ENCODE measurements around the gene SKIC3. TPM values are rescaled to one million over a fixed set of nuclear protein-coding genes. Genes with fewer than 3 reads are reported as not detected.

The SKIC3 gene
- total and polyA plus RNA-seq, 2 experiments from 2014 or later = 75.1 to 111 TPM

DNA sequence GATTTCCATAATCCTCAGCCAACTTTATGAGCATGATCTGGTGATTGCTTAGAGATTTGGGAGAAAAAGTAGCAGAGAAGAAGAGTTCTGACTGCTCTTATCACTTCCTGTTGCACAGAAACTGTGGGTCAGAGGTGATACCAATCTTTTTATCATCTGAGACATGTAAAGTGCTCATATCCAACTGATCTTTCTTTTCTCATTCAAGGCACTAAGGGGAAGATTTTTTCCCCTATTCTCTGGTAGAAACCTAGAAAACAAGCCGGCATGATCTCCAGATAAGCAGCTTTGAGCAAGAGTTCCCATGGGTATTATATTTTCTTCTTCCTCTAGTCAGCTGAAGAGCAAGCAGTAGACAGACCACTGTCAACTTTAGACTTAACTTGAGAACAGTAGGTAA is 36.1 kb upstream of the SKIC3 start:
- DNase-seq (ENCODE audit: low spot score) (no peak), ATAC-seq (no peak)
- Histone ChIP-seq H3K36me3 (ENCODE audit: insufficient read depth) (no peaks in the 10 kb centered on the region), H3K9me2 (ENCODE audit: insufficient read depth) (no peaks in the 10 kb centered on the region), H4K20me1 (replicated peaks; ENCODE audit: insufficient read depth) (no peaks in the 10 kb centered on the region), H3K4me2 (no peak overlapping the region), H3K4me3 (no peak overlapping the region), H3K79me2 (replicated peaks; ENCODE audit: insufficient read depth) (no peaks in the 10 kb centered on the region), H3K27ac (ENCODE audit: low read depth) (no peak overlapping the region), H3K27me3 (ENCODE audit: insufficient read depth) (no peaks in the 10 kb centered on the region), H3F3A (replicated peaks; ENCODE audit: low read depth) (no peaks in the 10 kb centered on the region), H3K4me1 (ENCODE audit: insufficient read depth) (no peaks in the 10 kb centered on the region), H2AFZ (no peak overlapping the region)
- H3K36me3 Mint-ChIP-seq (ENCODE audit: low read depth) = no peaks in the 10 kb centered on the region
- no peak overlapping the region for H3K27ac Mint-ChIP-seq
- TF ChIP-seq CREB1 (CRISPR knock-in tag; IDR thresholded peaks at IDR 0.05; ENCODE audit: low read depth) = no peak
- TF ChIP-seq, protein P1, sequence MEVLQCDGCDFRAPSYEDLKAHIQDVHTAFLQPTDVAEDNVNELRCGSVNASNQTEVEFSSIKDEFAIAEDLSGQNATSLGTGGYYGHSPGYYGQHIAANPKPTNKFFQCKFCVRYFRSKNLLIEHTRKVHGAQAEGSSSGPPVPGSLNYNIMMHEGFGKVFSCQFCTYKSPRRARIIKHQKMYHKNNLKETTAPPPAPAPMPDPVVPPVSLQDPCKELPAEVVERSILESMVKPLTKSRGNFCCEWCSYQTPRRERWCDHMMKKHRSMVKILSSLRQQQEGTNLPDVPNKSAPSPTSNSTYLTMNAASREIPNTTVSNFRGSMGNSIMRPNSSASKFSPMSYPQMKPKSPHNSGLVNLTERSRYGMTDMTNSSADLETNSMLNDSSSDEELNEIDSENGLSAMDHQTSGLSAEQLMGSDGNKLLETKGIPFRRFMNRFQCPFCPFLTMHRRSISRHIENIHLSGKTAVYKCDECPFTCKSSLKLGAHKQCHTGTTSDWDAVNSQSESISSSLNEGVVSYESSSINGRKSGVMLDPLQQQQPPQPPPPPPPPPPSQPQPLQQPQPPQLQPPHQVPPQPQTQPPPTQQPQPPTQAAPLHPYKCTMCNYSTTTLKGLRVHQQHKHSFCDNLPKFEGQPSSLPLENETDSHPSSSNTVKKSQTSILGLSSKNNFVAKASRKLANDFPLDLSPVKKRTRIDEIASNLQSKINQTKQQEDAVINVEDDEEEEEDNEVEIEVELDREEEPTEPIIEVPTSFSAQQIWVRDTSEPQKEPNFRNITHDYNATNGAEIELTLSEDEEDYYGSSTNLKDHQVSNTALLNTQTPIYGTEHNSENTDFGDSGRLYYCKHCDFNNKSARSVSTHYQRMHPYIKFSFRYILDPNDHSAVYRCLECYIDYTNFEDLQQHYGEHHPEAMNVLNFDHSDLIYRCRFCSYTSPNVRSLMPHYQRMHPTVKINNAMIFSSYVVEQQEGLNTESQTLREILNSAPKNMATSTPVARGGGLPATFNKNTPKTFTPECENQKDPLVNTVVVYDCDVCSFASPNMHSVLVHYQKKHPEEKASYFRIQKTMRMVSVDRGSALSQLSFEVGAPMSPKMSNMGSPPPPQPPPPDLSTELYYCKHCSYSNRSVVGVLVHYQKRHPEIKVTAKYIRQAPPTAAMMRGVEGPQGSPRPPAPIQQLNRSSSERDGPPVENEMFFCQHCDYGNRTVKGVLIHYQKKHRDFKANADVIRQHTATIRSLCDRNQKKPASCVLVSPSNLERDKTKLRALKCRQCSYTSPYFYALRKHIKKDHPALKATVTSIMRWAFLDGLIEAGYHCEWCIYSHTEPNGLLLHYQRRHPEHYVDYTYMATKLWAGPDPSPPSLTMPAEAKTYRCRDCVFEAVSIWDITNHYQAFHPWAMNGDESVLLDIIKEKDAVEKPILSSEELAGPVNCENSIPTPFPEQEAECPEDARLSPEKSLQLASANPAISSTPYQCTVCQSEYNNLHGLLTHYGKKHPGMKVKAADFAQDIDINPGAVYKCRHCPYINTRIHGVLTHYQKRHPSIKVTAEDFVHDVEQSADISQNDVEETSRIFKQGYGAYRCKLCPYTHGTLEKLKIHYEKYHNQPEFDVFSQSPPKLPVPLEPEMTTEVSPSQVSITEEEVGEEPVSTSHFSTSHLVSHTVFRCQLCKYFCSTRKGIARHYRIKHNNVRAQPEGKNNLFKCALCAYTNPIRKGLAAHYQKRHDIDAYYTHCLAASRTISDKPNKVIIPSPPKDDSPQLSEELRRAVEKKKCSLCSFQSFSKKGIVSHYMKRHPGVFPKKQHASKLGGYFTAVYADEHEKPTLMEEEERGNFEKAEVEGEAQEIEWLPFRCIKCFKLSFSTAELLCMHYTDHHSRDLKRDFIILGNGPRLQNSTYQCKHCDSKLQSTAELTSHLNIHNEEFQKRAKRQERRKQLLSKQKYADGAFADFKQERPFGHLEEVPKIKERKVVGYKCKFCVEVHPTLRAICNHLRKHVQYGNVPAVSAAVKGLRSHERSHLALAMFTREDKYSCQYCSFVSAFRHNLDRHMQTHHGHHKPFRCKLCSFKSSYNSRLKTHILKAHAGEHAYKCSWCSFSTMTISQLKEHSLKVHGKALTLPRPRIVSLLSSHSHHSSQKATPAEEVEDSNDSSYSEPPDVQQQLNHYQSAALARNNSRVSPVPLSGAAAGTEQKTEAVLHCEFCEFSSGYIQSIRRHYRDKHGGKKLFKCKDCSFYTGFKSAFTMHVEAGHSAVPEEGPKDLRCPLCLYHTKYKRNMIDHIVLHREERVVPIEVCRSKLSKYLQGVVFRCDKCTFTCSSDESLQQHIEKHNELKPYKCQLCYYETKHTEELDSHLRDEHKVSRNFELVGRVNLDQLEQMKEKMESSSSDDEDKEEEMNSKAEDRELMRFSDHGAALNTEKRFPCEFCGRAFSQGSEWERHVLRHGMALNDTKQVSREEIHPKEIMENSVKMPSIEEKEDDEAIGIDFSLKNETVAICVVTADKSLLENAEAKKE (CRISPR knock-in tag; IDR thresholded peaks at IDR 0.05) = no peak
- no peak for TF ChIP-seq POLR2AphosphoS5 (IDR thresholded peaks at IDR 0.05; ENCODE audit: low read depth)
- TF ChIP-seq NANOG (IDR thresholded peaks at IDR 0.05; ENCODE audit: borderline replicate concordance) = no peak
- no peak for TF ChIP-seq EZH2 (IDR thresholded peaks at IDR 0.05; ENCODE audit: low read depth, unreplicated experiment)
- TF ChIP-seq, protein P2, sequence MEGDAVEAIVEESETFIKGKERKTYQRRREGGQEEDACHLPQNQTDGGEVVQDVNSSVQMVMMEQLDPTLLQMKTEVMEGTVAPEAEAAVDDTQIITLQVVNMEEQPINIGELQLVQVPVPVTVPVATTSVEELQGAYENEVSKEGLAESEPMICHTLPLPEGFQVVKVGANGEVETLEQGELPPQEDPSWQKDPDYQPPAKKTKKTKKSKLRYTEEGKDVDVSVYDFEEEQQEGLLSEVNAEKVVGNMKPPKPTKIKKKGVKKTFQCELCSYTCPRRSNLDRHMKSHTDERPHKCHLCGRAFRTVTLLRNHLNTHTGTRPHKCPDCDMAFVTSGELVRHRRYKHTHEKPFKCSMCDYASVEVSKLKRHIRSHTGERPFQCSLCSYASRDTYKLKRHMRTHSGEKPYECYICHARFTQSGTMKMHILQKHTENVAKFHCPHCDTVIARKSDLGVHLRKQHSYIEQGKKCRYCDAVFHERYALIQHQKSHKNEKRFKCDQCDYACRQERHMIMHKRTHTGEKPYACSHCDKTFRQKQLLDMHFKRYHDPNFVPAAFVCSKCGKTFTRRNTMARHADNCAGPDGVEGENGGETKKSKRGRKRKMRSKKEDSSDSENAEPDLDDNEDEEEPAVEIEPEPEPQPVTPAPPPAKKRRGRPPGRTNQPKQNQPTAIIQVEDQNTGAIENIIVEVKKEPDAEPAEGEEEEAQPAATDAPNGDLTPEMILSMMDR (conservative IDR thresholded peaks at IDR 0.05; ENCODE audit: low read depth in 2 of 2) = no peak
- TF ChIP-seq JUNB (IDR thresholded peaks at IDR 0.05; ENCODE audit: unreplicated experiment) = no peak
- TF ChIP-seq ZNF331 (CRISPR knock-in tag; IDR thresholded peaks at IDR 0.05; ENCODE audit: low read depth) = no peak
- no peak for TF ChIP-seq EZH2phosphoT487 (IDR thresholded peaks at IDR 0.05; ENCODE audit: unreplicated experiment)
- no peak for TF ChIP-seq ZNF114 (CRISPR knock-in tag; IDR thresholded peaks at IDR 0.05)
- TF ChIP-seq, protein P3, sequence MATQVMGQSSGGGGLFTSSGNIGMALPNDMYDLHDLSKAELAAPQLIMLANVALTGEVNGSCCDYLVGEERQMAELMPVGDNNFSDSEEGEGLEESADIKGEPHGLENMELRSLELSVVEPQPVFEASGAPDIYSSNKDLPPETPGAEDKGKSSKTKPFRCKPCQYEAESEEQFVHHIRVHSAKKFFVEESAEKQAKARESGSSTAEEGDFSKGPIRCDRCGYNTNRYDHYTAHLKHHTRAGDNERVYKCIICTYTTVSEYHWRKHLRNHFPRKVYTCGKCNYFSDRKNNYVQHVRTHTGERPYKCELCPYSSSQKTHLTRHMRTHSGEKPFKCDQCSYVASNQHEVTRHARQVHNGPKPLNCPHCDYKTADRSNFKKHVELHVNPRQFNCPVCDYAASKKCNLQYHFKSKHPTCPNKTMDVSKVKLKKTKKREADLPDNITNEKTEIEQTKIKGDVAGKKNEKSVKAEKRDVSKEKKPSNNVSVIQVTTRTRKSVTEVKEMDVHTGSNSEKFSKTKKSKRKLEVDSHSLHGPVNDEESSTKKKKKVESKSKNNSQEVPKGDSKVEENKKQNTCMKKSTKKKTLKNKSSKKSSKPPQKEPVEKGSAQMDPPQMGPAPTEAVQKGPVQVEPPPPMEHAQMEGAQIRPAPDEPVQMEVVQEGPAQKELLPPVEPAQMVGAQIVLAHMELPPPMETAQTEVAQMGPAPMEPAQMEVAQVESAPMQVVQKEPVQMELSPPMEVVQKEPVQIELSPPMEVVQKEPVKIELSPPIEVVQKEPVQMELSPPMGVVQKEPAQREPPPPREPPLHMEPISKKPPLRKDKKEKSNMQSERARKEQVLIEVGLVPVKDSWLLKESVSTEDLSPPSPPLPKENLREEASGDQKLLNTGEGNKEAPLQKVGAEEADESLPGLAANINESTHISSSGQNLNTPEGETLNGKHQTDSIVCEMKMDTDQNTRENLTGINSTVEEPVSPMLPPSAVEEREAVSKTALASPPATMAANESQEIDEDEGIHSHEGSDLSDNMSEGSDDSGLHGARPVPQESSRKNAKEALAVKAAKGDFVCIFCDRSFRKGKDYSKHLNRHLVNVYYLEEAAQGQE (IDR thresholded peaks at IDR 0.05; ENCODE audit: unreplicated experiment) = no peak
- no peak for TF ChIP-seq STAT1 (IDR thresholded peaks at IDR 0.05; ENCODE audit: unreplicated experiment)
- H3K4me3 Mint-ChIP-seq = no peak overlapping the region
- no peaks in the 10 kb centered on the region for H3K9me3 Mint-ChIP-seq
- H3K27me3 Mint-ChIP-seq (ENCODE audit: insufficient read depth, low read depth, poor library complexity) = no peaks in the 10 kb centered on the region
- H3K4me1 Mint-ChIP-seq = peaks cover 5% of the 10 kb centered on the region; the same call in 2 of the 3 replicates

Measured in GM23338 (cell line).